ENCODE results near the gene AGAP2. TPM values are rescaled to one million over a fixed set of nuclear protein-coding genes. Genes with fewer than 3 reads are reported as not detected.
A peak's percentile ranks its signal among the peaks of the same experiment; 100 is the strongest.

The AGAP2 gene
- total and polyA plus RNA-seq, 9 of the 15 experiments (the other 6 are each of a cell fraction or from before 2014, with no cell fraction given): 0.04 to 0.77 (median 0.28) TPM; not detected in 1

DNA sequence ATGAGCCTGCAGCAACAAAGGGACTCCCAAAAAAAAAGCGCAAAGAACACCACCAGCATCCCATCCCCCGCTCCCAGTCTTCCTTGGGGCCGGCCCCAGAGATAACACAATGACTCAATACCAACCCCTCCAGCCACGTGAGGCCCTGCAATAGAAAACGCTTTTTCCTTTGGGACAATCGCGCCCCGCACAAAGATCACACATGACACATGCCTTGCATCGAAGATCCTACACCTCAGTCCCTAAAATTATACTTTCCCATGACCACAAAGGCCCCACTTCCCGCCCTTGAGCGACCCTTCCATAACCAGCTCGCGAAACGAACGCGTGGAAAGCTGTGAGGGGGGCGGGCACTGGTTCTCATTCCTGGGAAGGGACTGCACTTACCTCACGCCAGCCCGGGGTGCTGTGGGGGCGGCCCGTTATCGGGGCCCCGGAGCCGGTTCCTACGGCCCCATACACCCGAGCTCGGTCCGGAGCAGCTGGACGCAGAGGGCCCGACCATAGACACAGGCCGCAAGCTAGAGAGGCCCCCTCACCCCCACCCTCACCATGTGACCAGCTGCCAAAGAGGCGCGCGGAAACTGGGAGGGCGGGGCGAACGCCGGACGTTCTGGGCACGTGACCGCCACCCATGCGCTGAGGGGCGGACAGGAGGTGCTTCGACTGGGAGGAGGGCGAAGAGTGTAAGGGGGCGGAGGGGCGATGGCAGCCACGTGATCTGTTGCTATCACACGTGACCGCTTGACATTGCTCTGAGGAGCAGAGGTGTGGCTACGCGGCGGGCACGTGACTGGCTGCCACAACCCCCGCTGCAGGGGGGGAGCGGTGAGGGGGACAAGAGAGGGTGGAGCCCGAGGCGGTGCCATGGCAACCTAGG is 13.5 kb upstream of the AGAP2 start, which contains the start of gene CDK4 (continued):
- TF ChIP-seq ATF6 (CRISPR knock-in tag; IDR thresholded peaks at IDR 0.05): peak; percentile 92
- no peak; the same call in 1 of the 2 replicates for TF ChIP-seq SIN3B (IDR thresholded peaks at IDR 0.05; ENCODE audit: low read depth)
- TF ChIP-seq NR4A1 (CRISPR knock-in tag; IDR thresholded peaks at IDR 0.05): peak; percentile 44; the same call in 1 of the 2 replicates
- peak; percentile 65; the same call in 1 of the 2 replicates for TF ChIP-seq NR4A1 (tag; IDR thresholded peaks at IDR 0.05)
- TF ChIP-seq ZNF316 (IDR thresholded peaks at IDR 0.05): peak; percentile 90
- 0 out of 2 replicates have a peak, but pooled peaks have one; percentile 47 for TF ChIP-seq NFATC3 (IDR thresholded peaks at IDR 0.05)
- peak; percentile 15; the same call in 1 of the 2 replicates for TF ChIP-seq MTA2 (IDR thresholded peaks at IDR 0.05; ENCODE audit: low read depth)
- no peak for TF ChIP-seq NELFE (IDR thresholded peaks at IDR 0.05; ENCODE audit: insufficient read depth, insufficient read length)
- TF ChIP-seq HDAC1 (IDR thresholded peaks at IDR 0.05): peak in 1 of 2 experiments; percentile 92; a peak in 2 of 4 replicates
- TF ChIP-seq KDM4B (IDR thresholded peaks at IDR 0.05; ENCODE audit: borderline replicate concordance in 2 of 2, low read depth in 1 of 2): peak in 1 of 2 experiments; percentile 91; a peak in 2 of 4 replicates
- peak; percentile 90 for TF ChIP-seq CCNT2 (IDR thresholded peaks at IDR 0.05; ENCODE audit: borderline replicate concordance, extremely low read depth, insufficient read length, low read depth, low read length)
- TF ChIP-seq XRCC5 (IDR thresholded peaks at IDR 0.05; ENCODE audit: low read depth, low read length): peak; percentile 68; the same call in 1 of the 2 replicates
- TF ChIP-seq U2AF1 (optimal IDR thresholded peaks at IDR 0.05; ENCODE audit: low read depth, low read length): no peak
- TF ChIP-seq, protein P1, sequence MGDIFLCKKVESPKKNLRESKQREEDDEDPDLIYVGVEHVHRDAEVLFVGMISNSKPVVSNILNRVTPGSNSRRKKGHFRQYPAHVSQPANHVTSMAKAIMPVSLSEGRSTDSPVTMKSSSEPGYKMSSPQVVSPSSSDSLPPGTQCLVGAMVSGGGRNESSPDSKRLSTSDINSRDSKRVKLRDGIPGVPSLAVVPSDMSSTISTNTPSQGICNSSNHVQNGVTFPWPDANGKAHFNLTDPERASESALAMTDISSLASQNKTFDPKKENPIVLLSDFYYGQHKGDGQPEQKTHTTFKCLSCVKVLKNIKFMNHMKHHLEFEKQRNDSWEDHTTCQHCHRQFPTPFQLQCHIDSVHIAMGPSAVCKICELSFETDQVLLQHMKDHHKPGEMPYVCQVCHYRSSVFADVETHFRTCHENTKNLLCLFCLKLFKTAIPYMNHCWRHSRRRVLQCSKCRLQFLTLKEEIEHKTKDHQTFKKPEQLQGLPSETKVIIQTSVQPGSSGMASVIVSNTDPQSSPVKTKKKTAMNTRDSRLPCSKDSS (IDR thresholded peaks at IDR 0.05; ENCODE audit: low read depth, partially characterized antibody): no peak
- TF ChIP-seq E2F8 (IDR thresholded peaks at IDR 0.05; ENCODE audit: low read depth, partially characterized antibody): peak; percentile 84
- peak; percentile 83; the same call in 1 of the 2 replicates for TF ChIP-seq ZBTB7A (IDR thresholded peaks at IDR 0.05; ENCODE audit: borderline replicate concordance, control insufficient read depth, low read depth, low read length)
- TF ChIP-seq TAF9B (IDR thresholded peaks at IDR 0.05; ENCODE audit: partially characterized antibody): peak; percentile 90
- TF ChIP-seq NRF1 (conservative IDR thresholded peaks at IDR 0.05 in 1 of 2, IDR thresholded peaks at IDR 0.05 in 1 of 2): peak; percentile 89 to 91
